Choroid plexus epithelial cell (primary cell): ENCODE measurements around the gene PDZD2.
"Not testable (repeated sequence)": the region's sequence is repeated elsewhere in the genome, so short reads cannot be mapped to it uniquely, and the experiment has no call there.

Experiments
- DNase-seq: peaks from one replicate; pipeline ENCODE4 v3.0.0-alpha.2; 2010; ENCODE audit warnings: low read depth
- H3K4me3 ChIP-seq: 2 replicates; pipeline ENCODE4 v1.5.1; 2011; ENCODE audit warnings: low read depth, mild to moderate bottlenecking, control low read depth, low read length, moderate library complexity
- TF ChIP-seq, protein P1 (sequence below): conservative IDR thresholded peaks from 2 replicates; pipeline ENCODE4 v1.5.1; 2011; ENCODE audit warnings: low read depth, mild to moderate bottlenecking, control low read depth, inconsistent platforms, low read length, moderate library complexity

The PDZD2 gene

DNA sequence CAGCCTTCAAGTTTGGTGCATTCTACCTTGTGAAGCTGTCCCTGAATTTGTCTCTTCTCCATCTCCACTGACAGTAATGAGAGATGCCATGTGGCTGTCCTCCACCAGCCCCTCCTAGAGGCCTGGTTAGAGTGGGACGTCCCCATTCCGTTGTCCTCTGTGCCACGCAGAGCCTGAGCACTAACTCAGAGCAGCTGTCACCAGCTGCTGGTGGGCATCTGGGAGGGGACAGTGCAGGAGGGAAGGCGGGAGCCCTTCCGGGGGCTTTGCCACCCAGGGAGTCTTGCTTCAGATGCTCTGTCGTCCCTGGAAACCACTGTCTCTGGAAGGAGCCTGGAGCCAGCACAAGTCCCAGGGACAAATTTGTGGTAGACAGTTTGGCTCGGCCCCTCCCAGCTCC lies 78.6 kb downstream of the PDZD2 start:
- TF ChIP-seq, protein P1, sequence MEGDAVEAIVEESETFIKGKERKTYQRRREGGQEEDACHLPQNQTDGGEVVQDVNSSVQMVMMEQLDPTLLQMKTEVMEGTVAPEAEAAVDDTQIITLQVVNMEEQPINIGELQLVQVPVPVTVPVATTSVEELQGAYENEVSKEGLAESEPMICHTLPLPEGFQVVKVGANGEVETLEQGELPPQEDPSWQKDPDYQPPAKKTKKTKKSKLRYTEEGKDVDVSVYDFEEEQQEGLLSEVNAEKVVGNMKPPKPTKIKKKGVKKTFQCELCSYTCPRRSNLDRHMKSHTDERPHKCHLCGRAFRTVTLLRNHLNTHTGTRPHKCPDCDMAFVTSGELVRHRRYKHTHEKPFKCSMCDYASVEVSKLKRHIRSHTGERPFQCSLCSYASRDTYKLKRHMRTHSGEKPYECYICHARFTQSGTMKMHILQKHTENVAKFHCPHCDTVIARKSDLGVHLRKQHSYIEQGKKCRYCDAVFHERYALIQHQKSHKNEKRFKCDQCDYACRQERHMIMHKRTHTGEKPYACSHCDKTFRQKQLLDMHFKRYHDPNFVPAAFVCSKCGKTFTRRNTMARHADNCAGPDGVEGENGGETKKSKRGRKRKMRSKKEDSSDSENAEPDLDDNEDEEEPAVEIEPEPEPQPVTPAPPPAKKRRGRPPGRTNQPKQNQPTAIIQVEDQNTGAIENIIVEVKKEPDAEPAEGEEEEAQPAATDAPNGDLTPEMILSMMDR = no peak
- DNase-seq = no peak
- H3K4me3 ChIP-seq = no peak overlapping the region

DNA sequence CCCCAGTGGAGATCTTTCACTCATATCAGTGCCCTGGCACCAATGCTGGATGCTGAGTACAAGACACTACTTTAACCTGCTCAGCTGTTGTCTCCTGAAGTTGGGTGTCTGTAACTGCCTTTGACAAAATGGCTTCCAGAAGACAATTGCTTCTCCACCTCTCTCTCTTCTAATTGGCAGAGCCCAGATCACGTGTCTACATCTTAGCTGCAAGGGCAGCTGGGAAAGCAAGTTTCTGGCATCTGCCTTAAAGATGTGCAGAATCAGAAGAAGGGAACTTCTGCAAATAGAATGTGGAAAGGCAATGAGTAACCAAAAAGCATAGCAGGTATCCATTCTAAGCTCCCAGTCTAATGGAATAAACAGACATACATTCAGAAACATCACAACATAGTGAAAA lies 81.1 kb downstream of the PDZD2 start:
- peak; percentile 4 for DNase-seq
- no peak overlapping the region for H3K4me3 ChIP-seq
- TF ChIP-seq, protein P1 = no peak

DNA sequence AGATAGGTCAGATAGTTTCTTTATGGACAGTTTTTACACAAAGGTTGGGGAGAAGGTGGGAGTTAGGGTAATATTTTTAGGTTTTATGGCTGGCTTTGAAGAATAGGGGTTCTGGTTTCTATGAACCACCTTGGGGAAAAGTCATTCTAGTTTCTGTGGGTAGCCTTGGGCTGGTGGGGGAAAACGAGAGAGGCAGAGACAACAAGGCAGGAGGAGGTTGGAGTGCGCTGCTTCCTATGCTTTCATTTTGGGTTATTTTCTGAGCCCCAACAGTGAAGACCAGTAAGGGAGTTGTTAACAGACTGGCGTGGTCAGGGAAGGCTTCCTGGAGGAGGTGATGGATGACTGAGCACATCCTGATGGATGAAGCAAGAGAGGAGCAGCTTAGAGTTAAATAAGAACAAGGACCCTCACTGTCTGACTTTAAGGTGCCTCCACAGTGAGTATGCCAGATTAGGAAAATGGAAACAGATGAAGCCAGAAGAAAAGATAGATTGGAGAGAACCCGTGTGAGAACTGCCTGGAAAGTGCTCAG lies 81.9 kb downstream of the PDZD2 start:
- DNase-seq = no peak
- TF ChIP-seq, protein P1 = no peak
- no peak overlapping the region for H3K4me3 ChIP-seq

DNA sequence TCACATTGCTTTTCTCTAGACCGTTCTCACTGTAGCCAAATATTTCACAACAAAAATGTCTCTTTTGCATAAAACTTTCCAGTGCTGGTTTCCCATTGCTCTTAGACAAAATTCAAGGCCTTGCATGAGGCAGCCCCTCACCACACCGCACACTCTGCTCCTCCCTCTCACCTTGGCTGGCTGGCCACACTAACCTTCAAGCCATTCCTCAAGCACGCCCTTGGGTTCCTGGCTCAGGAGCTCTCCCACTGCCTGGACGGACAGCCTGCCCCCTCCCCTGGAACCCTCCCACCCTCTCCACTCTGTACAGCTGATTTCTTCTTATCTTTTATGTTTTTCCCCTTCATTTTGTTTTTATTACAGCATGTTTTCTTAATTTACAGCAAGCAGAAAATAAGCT lies 83.2 kb downstream of the PDZD2 start:
- TF ChIP-seq, protein P1 = no peak
- no peak overlapping the region for H3K4me3 ChIP-seq
- no peak for DNase-seq

DNA sequence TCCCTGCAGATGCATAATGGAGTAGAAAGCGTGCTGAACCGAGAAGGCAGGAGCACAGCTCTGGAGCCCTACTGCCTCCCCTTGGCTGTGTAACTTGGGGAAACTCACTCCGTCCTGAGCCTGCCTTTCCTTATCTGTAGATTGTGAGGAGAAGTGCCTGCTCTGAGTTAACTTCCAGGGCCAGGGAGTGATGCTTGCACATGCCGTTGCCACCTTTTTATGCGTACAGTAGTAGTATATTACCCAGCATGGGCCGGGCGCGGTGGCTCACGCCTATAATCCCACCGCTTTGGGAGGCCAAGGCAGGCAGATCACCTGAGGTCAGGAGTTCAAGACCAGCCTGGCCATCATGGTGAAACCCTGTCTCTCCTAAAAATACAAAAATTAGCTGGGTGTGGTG lies 87.1 kb downstream of the PDZD2 start:
- no peak overlapping the region for H3K4me3 ChIP-seq
- DNase-seq = no peak
- TF ChIP-seq, protein P1 = no peak

DNA sequence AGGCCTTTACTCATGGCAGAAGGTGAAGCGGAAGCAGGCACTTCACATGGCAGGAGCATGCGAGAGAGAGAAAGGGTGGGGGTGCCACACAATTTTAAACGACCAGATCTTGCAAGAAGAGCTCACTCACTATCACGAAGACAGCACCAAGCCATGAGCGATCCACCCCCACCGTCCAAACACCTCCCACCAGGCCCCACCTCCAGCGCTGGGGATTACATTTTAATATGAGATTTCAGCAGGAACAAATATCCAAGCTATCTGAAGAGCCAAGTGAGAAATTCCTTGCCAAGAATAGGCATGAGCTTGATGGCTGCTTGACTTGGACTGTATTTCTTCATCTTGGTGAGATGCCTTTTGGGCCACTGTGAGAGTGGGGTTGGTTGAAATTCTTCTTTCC lies 88.0 kb downstream of the PDZD2 start:
- DNase-seq = no peak
- TF ChIP-seq, protein P1 = no peak
- H3K4me3 ChIP-seq = no peak overlapping the region

DNA sequence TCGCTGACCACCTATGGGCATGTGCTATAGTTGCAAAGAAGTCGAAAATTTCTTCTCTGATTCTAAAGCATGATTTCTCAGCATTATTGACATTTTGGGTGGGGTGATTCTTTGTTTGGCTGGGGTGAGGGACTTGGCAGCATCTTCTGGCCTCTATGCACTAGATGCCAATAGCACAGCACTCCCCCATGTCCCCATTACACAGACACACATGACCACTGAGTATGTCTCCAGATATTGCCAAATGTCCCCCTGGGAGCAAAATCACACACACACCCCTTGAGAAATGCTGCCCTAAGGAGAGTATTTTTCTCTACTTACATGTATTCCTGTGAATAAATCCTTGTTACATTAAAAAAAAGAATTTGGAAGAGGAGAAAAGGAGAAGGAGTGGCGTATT lies 89.1 kb downstream of the PDZD2 start:
- H3K4me3 ChIP-seq = no peak overlapping the region
- DNase-seq = no peak
- TF ChIP-seq, protein P1 = no peak

DNA sequence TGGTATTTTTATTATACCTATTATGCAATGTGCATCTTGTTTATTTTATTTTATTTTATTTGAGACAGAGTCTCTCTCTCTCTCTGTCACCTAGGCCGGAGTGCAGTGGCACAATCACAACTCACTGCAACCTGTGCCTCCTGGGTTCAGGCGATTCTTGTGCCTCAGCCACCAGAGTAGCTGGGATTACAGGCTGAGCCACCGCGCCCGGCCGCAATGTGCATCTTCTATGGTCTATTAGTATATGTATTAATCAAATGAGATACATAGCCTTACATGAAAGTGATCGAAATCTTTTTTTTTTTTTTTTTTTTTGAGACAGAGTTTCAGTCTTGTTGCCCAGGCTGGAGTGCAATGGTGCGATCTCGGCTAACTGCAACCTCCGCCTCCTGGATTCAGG lies 89.9 kb downstream of the PDZD2 start:
- not testable (repeated sequence) for DNase-seq, H3K4me3 ChIP-seq
